Tibial nerve (tissue), 3 donors: ENCODE measurements around the gene NDUFS1.

ENCODE experiments used
- POLR2A ChIP-seq, 2 donors: fragments of 450-650 bp; IDR thresholded peaks; one replicate each; pipeline ENCODE4 v1.6.1; 2017; ENCODE audit warnings: antibody characterized with exemption in 2 of 2, mild to moderate bottlenecking in 2 of 2, moderate library complexity in 2 of 2
- TF ChIP-seq, protein P1 (sequence below), 5 experiments: fragments of 200-600 bp in 3 of 5; fragments of 450-650 bp in 2 of 5; sonication (generic) in 3 of 5; IDR thresholded peaks; one replicate each; pipeline ENCODE4 v1.5.1; 2016 to 2019; ENCODE audit warnings: antibody characterized with exemption in 5 of 5, mild to moderate bottlenecking in 3 of 5, moderate library complexity in 2 of 5

DNA sequence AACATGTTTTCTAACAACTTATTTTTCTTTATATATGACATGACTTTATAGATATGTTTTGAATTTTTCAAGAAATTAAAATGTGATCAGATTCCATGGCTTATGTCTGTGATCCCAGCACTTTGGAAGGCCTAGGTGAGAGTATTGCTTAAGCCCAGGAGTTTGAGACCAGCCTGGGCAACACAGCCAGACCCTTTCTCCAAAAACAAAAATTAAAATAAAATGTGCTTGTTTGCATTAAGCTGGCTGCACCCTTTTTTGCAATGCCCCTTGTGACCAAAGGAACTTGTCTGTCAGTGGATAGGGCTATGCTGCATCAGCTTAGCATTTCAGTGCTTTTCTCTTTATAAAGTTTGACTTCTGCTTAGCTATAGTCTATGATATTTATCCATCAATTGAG is 71.0 kb downstream of the NDUFS1 start:
- TF ChIP-seq, protein P1, sequence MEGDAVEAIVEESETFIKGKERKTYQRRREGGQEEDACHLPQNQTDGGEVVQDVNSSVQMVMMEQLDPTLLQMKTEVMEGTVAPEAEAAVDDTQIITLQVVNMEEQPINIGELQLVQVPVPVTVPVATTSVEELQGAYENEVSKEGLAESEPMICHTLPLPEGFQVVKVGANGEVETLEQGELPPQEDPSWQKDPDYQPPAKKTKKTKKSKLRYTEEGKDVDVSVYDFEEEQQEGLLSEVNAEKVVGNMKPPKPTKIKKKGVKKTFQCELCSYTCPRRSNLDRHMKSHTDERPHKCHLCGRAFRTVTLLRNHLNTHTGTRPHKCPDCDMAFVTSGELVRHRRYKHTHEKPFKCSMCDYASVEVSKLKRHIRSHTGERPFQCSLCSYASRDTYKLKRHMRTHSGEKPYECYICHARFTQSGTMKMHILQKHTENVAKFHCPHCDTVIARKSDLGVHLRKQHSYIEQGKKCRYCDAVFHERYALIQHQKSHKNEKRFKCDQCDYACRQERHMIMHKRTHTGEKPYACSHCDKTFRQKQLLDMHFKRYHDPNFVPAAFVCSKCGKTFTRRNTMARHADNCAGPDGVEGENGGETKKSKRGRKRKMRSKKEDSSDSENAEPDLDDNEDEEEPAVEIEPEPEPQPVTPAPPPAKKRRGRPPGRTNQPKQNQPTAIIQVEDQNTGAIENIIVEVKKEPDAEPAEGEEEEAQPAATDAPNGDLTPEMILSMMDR (IDR thresholded peaks at IDR 0.05): no peak
- no peak for TF ChIP-seq POLR2A (IDR thresholded peaks at IDR 0.05)
